ENCODE data around the gene PLK2. TPM values are rescaled to one million over a fixed set of nuclear protein-coding genes. Genes with fewer than 3 reads are reported as not detected.

Gene PLK2
- total and polyA plus RNA-seq, 2 donors (not counting 3 experiments of a cell fraction or from before 2014, with no cell fraction given): 199 to 250 TPM

DNA sequence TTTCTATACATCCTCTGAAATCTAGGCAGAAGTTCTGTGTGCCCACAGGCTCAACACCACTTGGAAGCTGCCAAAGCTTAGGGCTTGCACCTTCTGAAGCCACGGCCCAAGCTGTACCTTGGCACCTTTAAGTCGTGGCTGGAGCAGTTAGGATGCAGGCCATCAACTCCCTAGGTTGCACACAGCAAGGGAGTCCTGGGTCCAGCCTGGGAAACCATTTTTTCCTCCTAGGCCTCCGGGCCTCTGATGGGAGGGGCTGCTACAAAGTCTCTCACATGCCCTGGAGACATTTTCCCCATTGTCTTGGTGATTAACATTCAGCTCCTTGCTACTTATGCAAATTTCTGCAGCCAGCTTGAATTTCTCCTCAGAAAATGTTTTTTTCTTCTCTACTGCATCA is 15.5 kb upstream of the PLK2 start:
- H3K4me3 ChIP-seq (replicated peaks in 1 of 3; ENCODE audit: insufficient read depth in 1 of 3, low read depth in 1 of 3, low read length in 3 of 3): no peak overlapping the region
- no peaks in the 10 kb centered on the region for H4K20me1 ChIP-seq (replicated peaks; ENCODE audit: control insufficient read depth, extremely low read depth, insufficient read depth, low read length)
- H3K4me2 ChIP-seq (ENCODE audit: insufficient read depth, low read length): no peak overlapping the region
- no peaks in the 10 kb centered on the region for H3K79me2 ChIP-seq (ENCODE audit: control insufficient read depth, insufficient read depth, low read length)
- DNase-seq (ENCODE audit: low read depth, low spot score): no peak
- peaks cover 0 to 6% of the 10 kb centered on the region in 2 experiments for H3K27me3 ChIP-seq (ENCODE audit: control insufficient read depth in 2 of 2, insufficient read depth in 2 of 2, low read length in 2 of 2)
- BruUV-seq (replicated peaks): no TSS peak
- FAIRE-seq: no peak
- H2AFZ ChIP-seq (ENCODE audit: low read depth, low read length): no peak overlapping the region
- no peak overlapping the region for H3K9ac ChIP-seq (replicated peaks; ENCODE audit: extremely low read depth, insufficient read depth, low read length)
- no peaks in the 10 kb centered on the region for H3K9me1 ChIP-seq (replicated peaks; ENCODE audit: control insufficient read depth, extremely low read depth, insufficient read depth, low read length)
- H3K4me1 ChIP-seq (ENCODE audit: control insufficient read depth, extremely low read depth, insufficient read depth, low read length): no peaks in the 10 kb centered on the region
- no peak overlapping the region for H3K27ac ChIP-seq (ENCODE audit: insufficient read depth, low read depth, low read length)
- TF ChIP-seq, protein P1, sequence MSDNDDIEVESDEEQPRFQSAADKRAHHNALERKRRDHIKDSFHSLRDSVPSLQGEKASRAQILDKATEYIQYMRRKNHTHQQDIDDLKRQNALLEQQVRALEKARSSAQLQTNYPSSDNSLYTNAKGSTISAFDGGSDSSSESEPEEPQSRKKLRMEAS (IDR thresholded peaks at IDR 0.05; ENCODE audit: insufficient read depth, insufficient read length): no peak
- TF ChIP-seq MYC (IDR thresholded peaks at IDR 0.05; ENCODE audit: low read depth, low read length) (no peak), FOS (IDR thresholded peaks at IDR 0.05; ENCODE audit: borderline replicate concordance, insufficient read depth, low read length) (no peak), GATA2 (IDR thresholded peaks at IDR 0.05; ENCODE audit: insufficient read depth, insufficient read length, low read depth, low read length) (no peak), POLR2AphosphoS5 (IDR thresholded peaks at IDR 0.05; ENCODE audit: insufficient read depth, low read depth, low read length) (no peak), JUN (IDR thresholded peaks at IDR 0.05; ENCODE audit: borderline replicate concordance, insufficient read depth, insufficient read length, low read depth) (no peak), POLR2A (IDR thresholded peaks at IDR 0.05; ENCODE audit: low read depth, low read length) (no peak), EZH2 (IDR thresholded peaks at IDR 0.05; ENCODE audit: borderline replicate concordance, low read depth, low read length, severe bottlenecking) (no peak)
- TF ChIP-seq, protein P2, sequence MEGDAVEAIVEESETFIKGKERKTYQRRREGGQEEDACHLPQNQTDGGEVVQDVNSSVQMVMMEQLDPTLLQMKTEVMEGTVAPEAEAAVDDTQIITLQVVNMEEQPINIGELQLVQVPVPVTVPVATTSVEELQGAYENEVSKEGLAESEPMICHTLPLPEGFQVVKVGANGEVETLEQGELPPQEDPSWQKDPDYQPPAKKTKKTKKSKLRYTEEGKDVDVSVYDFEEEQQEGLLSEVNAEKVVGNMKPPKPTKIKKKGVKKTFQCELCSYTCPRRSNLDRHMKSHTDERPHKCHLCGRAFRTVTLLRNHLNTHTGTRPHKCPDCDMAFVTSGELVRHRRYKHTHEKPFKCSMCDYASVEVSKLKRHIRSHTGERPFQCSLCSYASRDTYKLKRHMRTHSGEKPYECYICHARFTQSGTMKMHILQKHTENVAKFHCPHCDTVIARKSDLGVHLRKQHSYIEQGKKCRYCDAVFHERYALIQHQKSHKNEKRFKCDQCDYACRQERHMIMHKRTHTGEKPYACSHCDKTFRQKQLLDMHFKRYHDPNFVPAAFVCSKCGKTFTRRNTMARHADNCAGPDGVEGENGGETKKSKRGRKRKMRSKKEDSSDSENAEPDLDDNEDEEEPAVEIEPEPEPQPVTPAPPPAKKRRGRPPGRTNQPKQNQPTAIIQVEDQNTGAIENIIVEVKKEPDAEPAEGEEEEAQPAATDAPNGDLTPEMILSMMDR (IDR thresholded peaks at IDR 0.05; ENCODE audit: extremely low read depth in 1 of 2, insufficient read depth in 1 of 2, low read depth in 1 of 2, low read length in 2 of 2): no peak
- dilution Hi-C loops (cut with MboI; ENCODE audit: extremely low pct_ligation_motif_present, low sequenced_read_pairs): no loop called here
- POLR2A ChIA-PET: no interaction called here
- intact Hi-C loops (cut with micrococcal nuclease): no loop called here
- no peaks in the 10 kb centered on the region for H3K9me3 ChIP-seq (replicated peaks; ENCODE audit: control insufficient read depth, insufficient read depth, low read length)
- CTCF ChIA-PET: interaction anchor here (5.6 kb wide), 1 partner anchor 375 kb away, joined by 70 read pairs; no protein-coding TSS in a partner anchor
- no peaks in the 10 kb centered on the region for H3K36me3 ChIP-seq (ENCODE audit: control insufficient read depth in 2 of 2, extremely low read depth in 1 of 2, insufficient read depth in 2 of 2, low read length in 2 of 2)

Data from endothelial cell of umbilical vein (primary cell).